ENCODE data around the gene MAP4K2.

The MAP4K2 gene

GRCh38 chr11:64770120-64770519, 32.9 kb downstream of the MAP4K2 start:
- Histone ChIP-seq H3K27me3 (ENCODE audit: insufficient read depth, low read length, poor library complexity) (no peaks in the 10 kb centered on the region), H3K9me3 (ENCODE audit: insufficient read depth, low read length, severe bottlenecking) (no peaks in the 10 kb centered on the region), H3K36me3 (ENCODE audit: insufficient read depth, low read length) (peaks cover 99% of the 10 kb centered on the region), H3K4me1 (ENCODE audit: insufficient read depth, low read length) (peaks cover 52% of the 10 kb centered on the region), H3K4me3 (ENCODE audit: low read depth in 1 of 2, low read length in 2 of 2) (no peak overlapping the region), H2AFZ (ENCODE audit: low read depth, low read length) (no peak overlapping the region), H4K20me1 (ENCODE audit: insufficient read depth, low read length) (peaks cover 98% of the 10 kb centered on the region), H3K27ac (ENCODE audit: low read length) (no peak overlapping the region), H3K4me2 (ENCODE audit: insufficient read depth, low read length) (no peak overlapping the region), H3K79me2 (ENCODE audit: insufficient read depth, low read length) (peaks cover 90% of the 10 kb centered on the region), H3K9ac (ENCODE audit: low read depth, low read length) (no peak overlapping the region)
- TF ChIP-seq CTCF (IDR thresholded peaks at IDR 0.05; ENCODE audit: borderline replicate concordance, extremely low read depth, low read length, poor library complexity, severe bottlenecking) (no peak), EZH2 (IDR thresholded peaks at IDR 0.05; ENCODE audit: borderline replicate concordance, low read depth, low read length, severe bottlenecking) (no peak)
- DNase-seq: no peak
- no peak for ATAC-seq (ENCODE audit: insufficient read depth, low read depth)

- DNase-seq (no peak), ATAC-seq (ENCODE audit: insufficient read depth, low read depth) (no peak)
- no peak overlapping the region for H3K4me2 ChIP-seq (ENCODE audit: insufficient read depth, low read length)
- peaks cover 53% of the 10 kb centered on the region for H3K4me1 ChIP-seq (ENCODE audit: insufficient read depth, low read length)
- H3K9ac ChIP-seq (ENCODE audit: low read depth, low read length): no peak overlapping the region
- no peaks in the 10 kb centered on the region for H3K9me3 ChIP-seq (ENCODE audit: insufficient read depth, low read length, severe bottlenecking)
- peaks cover 98% of the 10 kb centered on the region for H4K20me1 ChIP-seq (ENCODE audit: insufficient read depth, low read length)
- H3K79me2 ChIP-seq (ENCODE audit: insufficient read depth, low read length): peaks cover 88% of the 10 kb centered on the region
- no peak overlapping the region for H3K27ac ChIP-seq (ENCODE audit: low read length)
- no peak overlapping the region for H2AFZ ChIP-seq (ENCODE audit: low read depth, low read length)
- no peaks in the 10 kb centered on the region for H3K27me3 ChIP-seq (ENCODE audit: insufficient read depth, low read length, poor library complexity)
- H3K36me3 ChIP-seq (ENCODE audit: insufficient read depth, low read length): peaks cover 99% of the 10 kb centered on the region
- H3K4me3 ChIP-seq (ENCODE audit: low read depth in 1 of 2, low read length in 2 of 2): no peak overlapping the region
- no peak for TF ChIP-seq EZH2 (IDR thresholded peaks at IDR 0.05; ENCODE audit: borderline replicate concordance, low read depth, low read length, severe bottlenecking)
- TF ChIP-seq CTCF (IDR thresholded peaks at IDR 0.05; ENCODE audit: borderline replicate concordance, extremely low read depth, low read length, poor library complexity, severe bottlenecking): no peak
Measured at GRCh38 chr11:64769283-64769682, 33.7 kb downstream of the MAP4K2 start.

GRCh38 chr11:64768300-64768694, 34.7 kb downstream of the MAP4K2 start:
- Histone ChIP-seq H3K27ac (ENCODE audit: low read length) (no peak overlapping the region), H4K20me1 (ENCODE audit: insufficient read depth, low read length) (peaks cover 98% of the 10 kb centered on the region), H3K4me1 (ENCODE audit: insufficient read depth, low read length) (peaks cover 53% of the 10 kb centered on the region), H3K4me3 (ENCODE audit: low read depth in 1 of 2, low read length in 2 of 2) (no peak overlapping the region), H3K36me3 (ENCODE audit: insufficient read depth, low read length) (peaks cover 99% of the 10 kb centered on the region), H3K9ac (ENCODE audit: low read depth, low read length) (no peak overlapping the region), H3K4me2 (ENCODE audit: insufficient read depth, low read length) (no peak overlapping the region), H3K9me3 (ENCODE audit: insufficient read depth, low read length, severe bottlenecking) (no peaks in the 10 kb centered on the region), H2AFZ (ENCODE audit: low read depth, low read length) (no peak overlapping the region), H3K27me3 (ENCODE audit: insufficient read depth, low read length, poor library complexity) (no peaks in the 10 kb centered on the region), H3K79me2 (ENCODE audit: insufficient read depth, low read length) (peaks cover 86% of the 10 kb centered on the region)
- ATAC-seq (ENCODE audit: insufficient read depth, low read depth): no peak
- TF ChIP-seq EZH2 (IDR thresholded peaks at IDR 0.05; ENCODE audit: borderline replicate concordance, low read depth, low read length, severe bottlenecking) (no peak), CTCF (IDR thresholded peaks at IDR 0.05; ENCODE audit: borderline replicate concordance, extremely low read depth, low read length, poor library complexity, severe bottlenecking) (no peak)
- no peak for DNase-seq
